Measurements from ENCODE around the gene NOX5. TPM values are rescaled to one million over a fixed set of nuclear protein-coding genes. Genes with fewer than 3 reads are reported as not detected.

NOX5 gene
- total and polyA plus RNA-seq, 2 of the 4 experiments (the other 2 are of a cell fraction), result 0.07 TPM; not detected in 1

- dilution Hi-C loops (cut with HindIII; ENCODE audit: low sequenced_read_pairs, unreplicated experiment), result no loop called here
- CTCF ChIA-PET, result no interaction called here
- H3K4me2 ChIP-seq (ENCODE audit: low read depth, low read length), result no peak overlapping the region
These were observed 31.4 kb upstream of the NOX5 start for GRCh38 chr15:68982976-68983563.

More at GRCh38 chr15:68982976-68983563, 31.4 kb upstream of the NOX5 start:
- no peaks in the 10 kb centered on the region for H3K9me1 ChIP-seq (ENCODE audit: insufficient read depth, low read length)
- in situ Hi-C loops (cut with MboI; ENCODE audit: low sequenced_read_pairs), result no loop called here
- intact Hi-C loops (cut with micrococcal nuclease), result no loop called here
- H3K79me1 ChIP-seq (ENCODE audit: low read depth in 1 of 2, low read length in 2 of 2), result no peaks in the 10 kb centered on the region
- no peak overlapping the region for H2AK5ac ChIP-seq (ENCODE audit: low read depth, low read length)
- H4K5ac ChIP-seq (ENCODE audit: low read depth, low read length), result no peak overlapping the region
- H2AK9ac ChIP-seq (replicated peaks; ENCODE audit: low read depth, low read length, poor library complexity), result no peak overlapping the region
- no peak overlapping the region for H2BK15ac ChIP-seq (ENCODE audit: low read depth, low read length)
- BruUV-seq (replicated peaks), result no TSS peak
- H3K27ac ChIP-seq (ENCODE audit: insufficient read depth, low read length), result no peak overlapping the region
- H3K18ac ChIP-seq (ENCODE audit: low read depth, low read length), result no peak overlapping the region
- H2BK120ac ChIP-seq (ENCODE audit: low read depth, low read length), result no peak overlapping the region
- no peak overlapping the region for H3K14ac ChIP-seq (replicated peaks; ENCODE audit: low read depth, low read length)
- no peak overlapping the region for H4K91ac ChIP-seq (ENCODE audit: insufficient read depth, low read depth, low read length)
- POLR2A ChIA-PET (ENCODE audit: unreplicated experiment), result no interaction called here
- no peak overlapping the region for H3K4ac ChIP-seq (ENCODE audit: low read depth, low read length)
- H4K8ac ChIP-seq (ENCODE audit: low read depth in 2 of 2, low read length in 2 of 2), result no peak overlapping the region
- H3K9ac ChIP-seq (ENCODE audit: low read depth, low read length), result no peak overlapping the region
- H3K4me1 ChIP-seq (ENCODE audit: control insufficient read depth, insufficient read depth, low read length), result no peaks in the 10 kb centered on the region
- peaks cover 28% of the 10 kb centered on the region for H3K27me3 ChIP-seq (ENCODE audit: control insufficient read depth, insufficient read depth, low read length)
- H2AFZ ChIP-seq (replicated peaks; ENCODE audit: low read length, poor library complexity), result no peak overlapping the region
- H3K9me3 ChIP-seq (ENCODE audit: control insufficient read depth, insufficient read depth, low read length), result no peaks in the 10 kb centered on the region
- no peak overlapping the region for H3K56ac ChIP-seq (ENCODE audit: extremely low read depth, insufficient read depth, low read length)
- no CpG with 5 or more reads among the region's 6 CpGs for whole genome bisulfite sequencing, 2 experiments (ENCODE audit: extremely low coverage in 2 of 2, insufficient read length in 1 of 2)
- no peak overlapping the region for H2BK5ac ChIP-seq (ENCODE audit: low read depth, low read length, poor library complexity, severe bottlenecking)
- TF ChIP-seq SMC3 (IDR thresholded peaks at IDR 0.05; ENCODE audit: low read depth, low read length) (no peak), FOS (IDR thresholded peaks at IDR 0.05; ENCODE audit: low read depth, low read length) (no peak), NFE2L2 (IDR thresholded peaks at IDR 0.05; ENCODE audit: low read depth, low read length) (no peak), RFX5 (IDR thresholded peaks at IDR 0.05; ENCODE audit: low read depth, low read length) (no peak), RCOR1 (IDR thresholded peaks at IDR 0.05; ENCODE audit: insufficient replicate concordance, low read length) (no peak), USF2 (IDR thresholded peaks at IDR 0.05; ENCODE audit: low read depth, low read length) (no peak), MAFK (IDR thresholded peaks at IDR 0.05; ENCODE audit: low read depth, low read length) (no peak), MXI1 (IDR thresholded peaks at IDR 0.05; ENCODE audit: borderline replicate concordance, low read depth, low read length) (no peak), ELK1 (IDR thresholded peaks at IDR 0.05; ENCODE audit: borderline replicate concordance, low read depth, low read length) (no peak), BHLHE40 (IDR thresholded peaks at IDR 0.05; ENCODE audit: low read depth, low read length) (no peak), POLR2A (IDR thresholded peaks at IDR 0.05; ENCODE audit: low read depth, low read length) (no peak), CHD1 (IDR thresholded peaks at IDR 0.05; ENCODE audit: low read depth, low read length) (no peak), MAZ (IDR thresholded peaks at IDR 0.05; ENCODE audit: borderline replicate concordance, low read depth, low read length) (no peak), CEBPB (IDR thresholded peaks at IDR 0.05; ENCODE audit: low read depth, low read length) (no peak), RAD21 (IDR thresholded peaks at IDR 0.05; ENCODE audit: low read length) (no peak)
- TF ChIP-seq, protein P1, sequence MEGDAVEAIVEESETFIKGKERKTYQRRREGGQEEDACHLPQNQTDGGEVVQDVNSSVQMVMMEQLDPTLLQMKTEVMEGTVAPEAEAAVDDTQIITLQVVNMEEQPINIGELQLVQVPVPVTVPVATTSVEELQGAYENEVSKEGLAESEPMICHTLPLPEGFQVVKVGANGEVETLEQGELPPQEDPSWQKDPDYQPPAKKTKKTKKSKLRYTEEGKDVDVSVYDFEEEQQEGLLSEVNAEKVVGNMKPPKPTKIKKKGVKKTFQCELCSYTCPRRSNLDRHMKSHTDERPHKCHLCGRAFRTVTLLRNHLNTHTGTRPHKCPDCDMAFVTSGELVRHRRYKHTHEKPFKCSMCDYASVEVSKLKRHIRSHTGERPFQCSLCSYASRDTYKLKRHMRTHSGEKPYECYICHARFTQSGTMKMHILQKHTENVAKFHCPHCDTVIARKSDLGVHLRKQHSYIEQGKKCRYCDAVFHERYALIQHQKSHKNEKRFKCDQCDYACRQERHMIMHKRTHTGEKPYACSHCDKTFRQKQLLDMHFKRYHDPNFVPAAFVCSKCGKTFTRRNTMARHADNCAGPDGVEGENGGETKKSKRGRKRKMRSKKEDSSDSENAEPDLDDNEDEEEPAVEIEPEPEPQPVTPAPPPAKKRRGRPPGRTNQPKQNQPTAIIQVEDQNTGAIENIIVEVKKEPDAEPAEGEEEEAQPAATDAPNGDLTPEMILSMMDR (conservative IDR thresholded peaks at IDR 0.05; ENCODE audit: low read depth, low read length), result no peak
- H3K4me3 ChIP-seq (ENCODE audit: insufficient read depth, low read depth, low read length), result no peak overlapping the region
- ATAC-seq (ENCODE audit: low read depth), result no peak
- no peaks in the 10 kb centered on the region for H3K36me3 ChIP-seq (ENCODE audit: control insufficient read depth, insufficient read depth, low read length)
- H4K20me1 ChIP-seq (ENCODE audit: insufficient read depth, low read length), result no peaks in the 10 kb centered on the region
- no peak overlapping the region for H2BK20ac ChIP-seq (ENCODE audit: low read depth, low read length)
- DNase-seq, result no peak
- no peak overlapping the region for H3K23ac ChIP-seq (ENCODE audit: low read depth, low read length)
